AG04450 (cell line): ENCODE measurements around the gene RLN3. TPM values are rescaled to one million over a fixed set of nuclear protein-coding genes. Genes with fewer than 3 reads are reported as not detected.

ENCODE experiments used
- CTCF ChIA-PET: fragments of 300-600, 350-600 bp; formaldehyde crosslinking; extraction: SDS; loops from one replicate; lab custom pipeline; 2022; ENCODE audit warnings: antibody characterized with exemption, inconsistent platforms; lab: Charles Lee
- POLR2A ChIA-PET: fragments of 350-600 bp; formaldehyde crosslinking; extraction: SDS; loops from one replicate; lab custom pipeline; 2021; ENCODE audit warnings: antibody characterized with exemption, inconsistent platforms; lab: Yijun Ruan, JAX
- DNase-seq: peaks from one replicate; pipeline ENCODE4 v3.0.0-alpha.2; 2011; ENCODE audit warnings: low read depth, low spot score
- H3K27ac ChIP-seq: one replicate; pipeline ENCODE4 v1.5.1; 2012; ENCODE audit warnings: low read depth, low read length, control low read depth
- H3K27me3 ChIP-seq: one replicate; pipeline ENCODE4 v1.6.0; 2012; ENCODE audit warnings: low read length; ENCODE audit not compliant: control insufficient read depth, insufficient read depth
- H3K4me3 ChIP-seq: 2 replicates; pipeline ENCODE4 v1.5.1; 2011; ENCODE audit warnings: mild to moderate bottlenecking, low read depth, low read length, control low read depth
- H3K9me3 ChIP-seq: 2 replicates; pipeline ENCODE4 v1.5.1; 2012; ENCODE audit warnings: low read length; ENCODE audit not compliant: control insufficient read depth, insufficient read depth
- polyA minus RNA-seq: library from RNA; depleted of rRNA, polyadenylated mRNA; stranded (reverse); fragments of >200 nt; gene quantifications from 2 replicates; pipeline ENCODE4 v1.2.3, GENCODE V29; 2011; rRNA and poly(A)+ RNA removed
- polyA plus RNA-seq: library from polyadenylated mRNA; depleted of rRNA; stranded (reverse); fragments of >200 nt; gene quantifications from 2 replicates; pipeline ENCODE4 v1.2.3, GENCODE V29; 2011; rRNA removed
- TF ChIP-seq, protein P1 (sequence below): IDR thresholded peaks from 2 replicates; pipeline ENCODE4 v1.5.1; 2011; ENCODE audit warnings: low read depth, low read length, control low read depth, inconsistent platforms

The RLN3 gene
- polyA plus RNA-seq (not detected in 2 replicates), polyA minus RNA-seq (not detected in 2 replicates)

- no peak within 1 kb of the TSS for H3K4me3 ChIP-seq
- no peak within 1 kb of the TSS for H3K27ac ChIP-seq
- peaks cover 20% of the 10 kb centered on the region for H3K27me3 ChIP-seq
- CTCF ChIA-PET = interaction anchor here (1.1 to 1.5 kb wide), 2 partner anchors 31 to 44 kb away, joined by 3 to 6 read pairs; partner anchors contain the start of gene MISP3
- no peaks in the 10 kb centered on the region; the same call in 1 of the 2 replicates for H3K9me3 ChIP-seq
- DNase-seq = no peak
- TF ChIP-seq, protein P1, sequence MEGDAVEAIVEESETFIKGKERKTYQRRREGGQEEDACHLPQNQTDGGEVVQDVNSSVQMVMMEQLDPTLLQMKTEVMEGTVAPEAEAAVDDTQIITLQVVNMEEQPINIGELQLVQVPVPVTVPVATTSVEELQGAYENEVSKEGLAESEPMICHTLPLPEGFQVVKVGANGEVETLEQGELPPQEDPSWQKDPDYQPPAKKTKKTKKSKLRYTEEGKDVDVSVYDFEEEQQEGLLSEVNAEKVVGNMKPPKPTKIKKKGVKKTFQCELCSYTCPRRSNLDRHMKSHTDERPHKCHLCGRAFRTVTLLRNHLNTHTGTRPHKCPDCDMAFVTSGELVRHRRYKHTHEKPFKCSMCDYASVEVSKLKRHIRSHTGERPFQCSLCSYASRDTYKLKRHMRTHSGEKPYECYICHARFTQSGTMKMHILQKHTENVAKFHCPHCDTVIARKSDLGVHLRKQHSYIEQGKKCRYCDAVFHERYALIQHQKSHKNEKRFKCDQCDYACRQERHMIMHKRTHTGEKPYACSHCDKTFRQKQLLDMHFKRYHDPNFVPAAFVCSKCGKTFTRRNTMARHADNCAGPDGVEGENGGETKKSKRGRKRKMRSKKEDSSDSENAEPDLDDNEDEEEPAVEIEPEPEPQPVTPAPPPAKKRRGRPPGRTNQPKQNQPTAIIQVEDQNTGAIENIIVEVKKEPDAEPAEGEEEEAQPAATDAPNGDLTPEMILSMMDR = no peak
- POLR2A ChIA-PET = no interaction called here
These were observed at the start of gene RLN3 for GRCh38 chr19:14027856-14028450. RLN3 (plus strand) TSS chr19:14028148; CDS start chr19:14028205, 57 bp downstream.

GRCh38 chr19:13978351-13979243 lies 49.4 kb upstream of the RLN3 start:
- POLR2A ChIA-PET = no interaction called here
- no peak overlapping the region for H3K27ac ChIP-seq
- CTCF ChIA-PET = no interaction called here
- H3K9me3 ChIP-seq = no peaks in the 10 kb centered on the region
- TF ChIP-seq, protein P1 = no peak
- no peak overlapping the region for H3K4me3 ChIP-seq
- no peaks in the 10 kb centered on the region for H3K27me3 ChIP-seq
- DNase-seq = no peak

DNA sequence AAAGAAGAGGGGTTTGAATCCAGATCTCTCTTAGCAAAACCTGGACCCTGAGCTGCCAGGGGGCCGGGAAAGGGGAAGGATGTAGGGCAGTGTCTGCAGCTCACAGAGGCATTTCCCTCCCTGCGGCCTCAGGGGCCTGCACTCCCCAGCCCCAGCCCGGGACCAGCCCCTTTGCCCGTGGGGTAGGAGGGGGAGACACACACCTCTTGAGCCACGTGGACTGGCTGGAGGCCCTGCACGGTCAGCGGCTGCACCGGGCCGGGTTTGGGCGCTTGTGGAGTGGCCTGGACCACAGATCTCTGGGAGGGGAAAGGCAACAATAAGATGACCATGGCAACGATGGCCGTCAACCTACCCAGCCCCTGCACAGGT lies 48.7 kb upstream of the RLN3 start:
- no peak overlapping the region for H3K4me3 ChIP-seq
- H3K27ac ChIP-seq = no peak overlapping the region
- no peaks in the 10 kb centered on the region for H3K9me3 ChIP-seq
- CTCF ChIA-PET = no interaction called here
- POLR2A ChIA-PET = no interaction called here
- no peaks in the 10 kb centered on the region for H3K27me3 ChIP-seq
- TF ChIP-seq, protein P1 = no peak
- DNase-seq = no peak

DNA sequence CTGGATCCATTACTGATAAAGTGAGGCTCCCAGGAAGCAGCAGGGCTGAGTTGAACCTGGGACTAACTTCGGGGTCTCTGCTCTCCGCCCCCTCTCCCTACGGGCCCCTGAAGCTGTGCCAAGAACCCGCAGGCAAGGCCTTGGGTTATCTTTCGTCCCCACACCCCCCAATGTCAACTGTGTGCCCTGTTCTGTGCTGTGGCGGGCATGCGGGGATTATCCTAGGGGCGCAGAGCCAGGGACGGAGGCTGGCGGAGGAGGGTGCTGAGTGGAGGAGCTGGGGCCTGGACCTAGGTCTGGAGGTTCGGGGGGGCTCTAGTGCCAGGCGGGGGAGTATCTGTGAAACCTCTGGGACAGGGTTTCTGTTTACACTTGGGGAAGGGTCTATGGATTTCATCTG lies 48.3 kb upstream of the RLN3 start:
- TF ChIP-seq, protein P1 = no peak
- CTCF ChIA-PET = no interaction called here
- Histone ChIP-seq H3K27ac (no peak overlapping the region), H3K27me3 (no peaks in the 10 kb centered on the region), H3K9me3 (no peaks in the 10 kb centered on the region), H3K4me3 (no peak overlapping the region)
- POLR2A ChIA-PET = no interaction called here
- no peak for DNase-seq

- no peak for DNase-seq
- Histone ChIP-seq H3K9me3 (no peaks in the 10 kb centered on the region), H3K27me3 (no peaks in the 10 kb centered on the region), H3K4me3 (no peak overlapping the region), H3K27ac (no peak overlapping the region)
- ChIA-PET CTCF (no interaction called here), POLR2A (no interaction called here)
- TF ChIP-seq, protein P1 = no peak
These were observed 47.6 kb upstream of the RLN3 start for GRCh38 chr19:13980340-13980739.
